IPS-18a (cell line): ENCODE data around the gene SEPTIN3.
A peak's percentile ranks its signal among the peaks of the same experiment; 100 is the strongest.

Source experiments
- H3K27ac ChIP-seq: one replicate; pipeline ENCODE4 v1.5.1; 2013; ENCODE audit warnings: low read length
- H3K27me3 ChIP-seq: one replicate; pipeline ENCODE4 v1.6.1; 2013; ENCODE audit warnings: mild to moderate bottlenecking, low read length; ENCODE audit not compliant: control insufficient read depth, insufficient read depth
- H3K36me3 ChIP-seq: one replicate; pipeline ENCODE4 v1.6.1; 2013; ENCODE audit warnings: low read depth, low read length; ENCODE audit not compliant: control insufficient read depth
- H3K4me1 ChIP-seq: one replicate; pipeline ENCODE4 v1.6.1; 2013; ENCODE audit warnings: low read depth, low read length; ENCODE audit not compliant: control insufficient read depth
- H3K4me3 ChIP-seq: one replicate; pipeline ENCODE4 v1.5.1; 2013; ENCODE audit warnings: low read length
- H3K9ac ChIP-seq: one replicate; pipeline ENCODE4 v1.6.1; 2013; ENCODE audit warnings: mild to moderate bottlenecking, low read length, moderate library complexity
- H3K9me3 ChIP-seq: one replicate; pipeline ENCODE4 v1.6.1; 2013; ENCODE audit warnings: low read depth, low read length; ENCODE audit not compliant: control insufficient read depth

The SEPTIN3 gene

DNA sequence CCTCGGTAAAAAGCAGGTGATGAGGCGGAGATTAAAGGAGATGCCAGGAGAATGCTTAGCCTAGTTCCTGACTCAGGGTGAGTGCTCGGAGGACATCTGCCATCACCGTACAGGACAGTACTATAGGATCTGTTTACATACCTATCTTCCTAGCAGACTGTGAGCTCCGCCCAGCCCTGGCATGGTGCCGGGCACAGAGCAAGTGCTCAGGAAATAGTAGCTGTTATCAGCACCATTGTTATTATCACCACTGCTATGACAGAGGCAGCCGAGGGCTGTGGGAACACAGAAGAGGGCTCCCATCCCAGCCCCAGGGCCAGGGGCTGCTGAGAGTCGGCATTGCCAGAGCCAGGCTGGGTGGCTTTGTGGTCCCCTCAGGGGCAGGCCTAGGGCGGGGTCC is 642 bp upstream of the SEPTIN3 start:
- H3K9me3 ChIP-seq, result no peaks in the 10 kb centered on the region
- H3K9ac ChIP-seq, result no peak overlapping the region
- H3K36me3 ChIP-seq, result no peaks in the 10 kb centered on the region
- H3K4me3 ChIP-seq, result no peak overlapping the region
- peaks cover 3% of the 10 kb centered on the region for H3K4me1 ChIP-seq
- peaks cover 5% of the 10 kb centered on the region for H3K27me3 ChIP-seq
- no peak overlapping the region for H3K27ac ChIP-seq

- peaks cover 21% of the 10 kb centered on the region for H3K27me3 ChIP-seq
- no peaks in the 10 kb centered on the region for H3K9me3 ChIP-seq
- H3K9ac ChIP-seq, result no peak overlapping the region
- no peaks in the 10 kb centered on the region for H3K36me3 ChIP-seq
- H3K4me1 ChIP-seq, result no peaks in the 10 kb centered on the region
- H3K27ac ChIP-seq, result no peak overlapping the region
- no peak overlapping the region for H3K4me3 ChIP-seq
These were observed 1.4 kb downstream of the SEPTIN3 start for GRCh38 chr22:41970601-41971000.

DNA sequence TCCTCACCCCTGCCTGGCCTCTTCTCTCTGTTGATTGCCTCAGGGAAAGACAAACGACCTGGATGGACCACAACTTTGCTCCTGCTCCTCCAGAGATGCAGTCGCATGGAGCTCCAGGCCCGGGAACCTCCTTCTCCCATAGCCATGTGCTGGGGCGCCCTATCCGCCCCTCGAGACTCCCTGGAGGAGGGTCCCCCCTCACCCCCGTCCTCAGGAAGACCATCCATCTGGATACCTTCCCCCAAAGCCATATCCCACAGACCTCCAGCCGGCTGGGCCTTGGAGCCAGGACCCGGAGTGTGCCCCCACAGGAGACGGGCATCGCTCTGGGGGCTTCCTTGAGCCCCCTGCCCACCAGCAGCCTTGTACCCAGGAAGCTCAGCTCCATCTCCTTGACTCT is 2.2 kb downstream of the SEPTIN3 start:
- Histone ChIP-seq H3K27me3 (peaks cover 30% of the 10 kb centered on the region), H3K9me3 (no peaks in the 10 kb centered on the region), H3K4me1 (no peaks in the 10 kb centered on the region), H3K36me3 (no peaks in the 10 kb centered on the region), H3K4me3 (no peak overlapping the region), H3K27ac (no peak overlapping the region), H3K9ac (no peak overlapping the region)

- H3K9ac ChIP-seq, result no peak overlapping the region
- no peak overlapping the region for H3K4me3 ChIP-seq
- no peaks in the 10 kb centered on the region for H3K36me3 ChIP-seq
- no peak overlapping the region for H3K27ac ChIP-seq
- H3K9me3 ChIP-seq, result no peaks in the 10 kb centered on the region
- H3K27me3 ChIP-seq, result peaks cover 39% of the 10 kb centered on the region
- peaks cover 7% of the 10 kb centered on the region for H3K4me1 ChIP-seq
These were observed 5.5 kb downstream of the SEPTIN3 start for GRCh38 chr22:41974691-41975290.

GRCh38 chr22:41975299-41976069 is 6.2 kb downstream of the SEPTIN3 start:
- Histone ChIP-seq H3K9ac (no peak overlapping the region), H3K27me3 (peaks cover 39% of the 10 kb centered on the region), H3K4me1 (peaks cover 7% of the 10 kb centered on the region), H3K4me3 (peak overlapping the region; percentile 45), H3K9me3 (no peaks in the 10 kb centered on the region), H3K36me3 (no peaks in the 10 kb centered on the region), H3K27ac (no peak overlapping the region)

- no peaks in the 10 kb centered on the region for H3K9me3 ChIP-seq
- no peak overlapping the region for H3K27ac ChIP-seq
- H3K27me3 ChIP-seq, result peaks cover 39% of the 10 kb centered on the region
- H3K36me3 ChIP-seq, result no peaks in the 10 kb centered on the region
- peak overlapping the region; percentile 45 for H3K4me3 ChIP-seq
- peaks cover 7% of the 10 kb centered on the region for H3K4me1 ChIP-seq
- H3K9ac ChIP-seq, result no peak overlapping the region
These were observed 7.0 kb downstream of the SEPTIN3 start for GRCh38 chr22:41976070-41976901.

DNA sequence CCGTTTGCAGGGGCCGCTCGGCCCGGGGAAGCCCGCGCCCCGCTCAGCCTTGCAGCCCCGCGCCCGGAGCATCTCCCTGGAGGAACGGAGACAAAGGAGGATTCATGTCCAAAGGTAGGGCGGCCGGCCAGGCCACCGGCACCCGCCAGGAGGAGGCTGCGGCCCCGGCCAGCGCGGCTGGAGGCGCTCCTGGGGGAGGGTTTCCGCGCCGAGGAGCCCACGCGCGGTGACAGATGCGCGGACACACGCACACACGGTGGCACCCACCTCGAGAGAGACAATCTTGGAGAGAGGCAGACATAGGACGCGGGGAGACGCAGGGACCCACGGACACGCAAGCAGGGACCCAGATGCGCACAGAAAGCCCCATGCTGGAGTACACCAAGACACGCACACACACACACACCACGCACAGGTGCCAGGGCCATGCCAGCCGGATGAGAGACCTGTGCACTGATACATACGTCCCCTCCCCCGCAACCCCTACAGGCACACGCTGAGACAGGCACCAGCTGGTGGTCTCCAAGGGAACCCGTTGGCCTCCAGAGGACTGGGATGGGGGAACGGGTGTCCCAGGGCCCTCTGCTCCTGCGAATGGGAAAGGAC is 7.8 kb downstream of the SEPTIN3 start:
- Histone ChIP-seq H3K9me3 (no peaks in the 10 kb centered on the region), H3K4me3 (peak overlapping the region; percentile 68), H3K4me1 (peaks cover 7% of the 10 kb centered on the region), H3K36me3 (no peaks in the 10 kb centered on the region), H3K27me3 (peaks cover 39% of the 10 kb centered on the region), H3K27ac (no peak overlapping the region), H3K9ac (peak overlapping the region; percentile 61)

DNA sequence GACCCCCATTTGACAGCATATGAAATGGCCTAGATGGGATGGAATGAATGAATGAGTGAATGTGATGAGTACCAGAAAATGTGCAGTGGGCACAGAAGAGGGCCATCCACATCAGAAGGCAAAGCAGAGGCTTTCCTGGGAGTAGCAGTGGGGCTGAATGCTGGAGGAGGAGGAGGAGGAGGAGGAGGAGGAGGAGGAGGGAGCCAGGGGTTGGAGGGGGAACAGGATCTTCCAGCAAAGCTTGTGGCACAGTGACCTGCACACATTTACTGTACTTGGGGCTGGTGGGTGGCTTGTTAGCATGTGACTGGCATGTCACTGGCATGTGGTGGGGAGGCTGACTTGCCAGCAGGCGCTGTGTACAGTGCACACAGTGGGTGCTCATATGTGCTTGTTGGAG is 9.5 kb downstream of the SEPTIN3 start:
- Histone ChIP-seq H3K9ac (no peak overlapping the region), H3K36me3 (no peaks in the 10 kb centered on the region), H3K9me3 (no peaks in the 10 kb centered on the region), H3K27ac (no peak overlapping the region), H3K4me3 (no peak overlapping the region), H3K4me1 (peaks cover 7% of the 10 kb centered on the region), H3K27me3 (peaks cover 34% of the 10 kb centered on the region)

GRCh38 chr22:41979423-41980250 is 10.4 kb downstream of the SEPTIN3 start:
- Histone ChIP-seq H3K4me1 (peaks cover 7% of the 10 kb centered on the region), H3K9ac (no peak overlapping the region), H3K9me3 (no peaks in the 10 kb centered on the region), H3K36me3 (no peaks in the 10 kb centered on the region), H3K4me3 (no peak overlapping the region), H3K27ac (no peak overlapping the region), H3K27me3 (peaks cover 28% of the 10 kb centered on the region)

GRCh38 chr22:41982865-41983264 is 13.6 kb downstream of the SEPTIN3 start:
- no peak overlapping the region for H3K27ac ChIP-seq

More at GRCh38 chr22:41982865-41983264, 13.6 kb downstream of the SEPTIN3 start:
- Histone ChIP-seq H3K36me3 (no peaks in the 10 kb centered on the region), H3K9me3 (no peaks in the 10 kb centered on the region), H3K4me3 (no peak overlapping the region), H3K4me1 (peaks cover 4% of the 10 kb centered on the region), H3K27me3 (no peaks in the 10 kb centered on the region), H3K9ac (no peak overlapping the region)
